Left renal cortex interstitium (tissue), 4 donors: ENCODE data around the gene TRPV2. TPM values are rescaled to one million over a fixed set of nuclear protein-coding genes. Genes with fewer than 3 reads are reported as not detected.
A peak's percentile ranks its signal among the peaks of the same experiment; 100 is the strongest.
"Not testable (repeated sequence)": the region's sequence is repeated elsewhere in the genome, so short reads cannot be mapped to it uniquely, and the experiment has no call there.

Experiments
- DNase-seq, 4 donors: peaks; one replicate each; pipeline ENCODE4 v3.0.0-alpha.2; 2013; ENCODE audit warnings: low read depth in 4 of 4, low spot score in 2 of 4, missing footprints in 1 of 4
- polyA plus RNA-seq, 4 donors: library from polyadenylated mRNA; unstranded; fragments of 120-200 nt; gene quantifications; one replicate each; pipeline ENCODE4 v1.2.1, GENCODE V29; 2013; ENCODE audit not compliant: insufficient read length in 4 of 4

TRPV2 gene, protein sequence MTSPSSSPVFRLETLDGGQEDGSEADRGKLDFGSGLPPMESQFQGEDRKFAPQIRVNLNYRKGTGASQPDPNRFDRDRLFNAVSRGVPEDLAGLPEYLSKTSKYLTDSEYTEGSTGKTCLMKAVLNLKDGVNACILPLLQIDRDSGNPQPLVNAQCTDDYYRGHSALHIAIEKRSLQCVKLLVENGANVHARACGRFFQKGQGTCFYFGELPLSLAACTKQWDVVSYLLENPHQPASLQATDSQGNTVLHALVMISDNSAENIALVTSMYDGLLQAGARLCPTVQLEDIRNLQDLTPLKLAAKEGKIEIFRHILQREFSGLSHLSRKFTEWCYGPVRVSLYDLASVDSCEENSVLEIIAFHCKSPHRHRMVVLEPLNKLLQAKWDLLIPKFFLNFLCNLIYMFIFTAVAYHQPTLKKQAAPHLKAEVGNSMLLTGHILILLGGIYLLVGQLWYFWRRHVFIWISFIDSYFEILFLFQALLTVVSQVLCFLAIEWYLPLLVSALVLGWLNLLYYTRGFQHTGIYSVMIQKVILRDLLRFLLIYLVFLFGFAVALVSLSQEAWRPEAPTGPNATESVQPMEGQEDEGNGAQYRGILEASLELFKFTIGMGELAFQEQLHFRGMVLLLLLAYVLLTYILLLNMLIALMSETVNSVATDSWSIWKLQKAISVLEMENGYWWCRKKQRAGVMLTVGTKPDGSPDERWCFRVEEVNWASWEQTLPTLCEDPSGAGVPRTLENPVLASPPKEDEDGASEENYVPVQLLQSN
- 1 to 10 TPM; 2.5 to 3.4 (median 2.8) TPM for polyA plus RNA-seq

GRCh38 chr17:16415031-16415924 is at the start of gene TRPV2:
TRPV2 (plus strand) TSS chr17:16415571; CDS start chr17:16417669, 2,098 bp downstream.
- no peak for DNase-seq

GRCh38 chr17:16371742-16372141 is 43.6 kb upstream of the TRPV2 start:
- no peak for DNase-seq

DNA sequence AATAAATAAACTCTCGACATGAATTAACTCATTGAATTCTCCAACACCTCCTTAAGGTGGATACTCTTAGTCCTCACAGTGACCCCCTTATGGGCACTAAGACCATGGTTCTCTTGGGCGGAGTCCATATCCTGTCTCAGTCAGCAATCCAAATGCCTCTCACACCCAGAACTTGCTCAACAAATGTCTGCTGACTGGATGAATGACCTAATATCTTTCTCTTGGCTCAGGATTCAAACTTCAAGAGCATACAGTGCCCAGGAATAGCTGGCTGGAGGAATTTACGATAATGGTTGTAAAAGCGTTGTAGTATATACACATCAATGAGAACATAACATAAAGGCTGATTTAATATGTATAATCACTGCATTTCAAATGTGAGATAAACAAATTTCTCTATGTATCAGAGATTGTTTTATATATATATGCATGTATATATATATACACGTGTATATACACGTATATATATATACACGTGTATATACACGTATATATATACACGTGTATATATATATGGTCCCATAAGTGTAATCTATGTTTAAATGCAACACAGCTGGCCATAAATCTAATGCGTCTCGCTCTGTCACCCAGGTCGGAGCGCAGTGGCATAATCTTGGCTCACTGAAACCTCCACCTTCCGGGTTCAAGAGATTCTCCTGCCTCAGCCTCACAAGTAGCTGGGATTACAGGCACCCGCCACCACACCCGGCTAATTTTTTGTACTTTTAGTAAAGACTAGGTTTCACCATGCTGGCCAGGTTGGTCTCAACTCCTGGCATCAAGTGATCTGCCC is 41.0 kb upstream of the TRPV2 start:
- no peak for DNase-seq

DNA sequence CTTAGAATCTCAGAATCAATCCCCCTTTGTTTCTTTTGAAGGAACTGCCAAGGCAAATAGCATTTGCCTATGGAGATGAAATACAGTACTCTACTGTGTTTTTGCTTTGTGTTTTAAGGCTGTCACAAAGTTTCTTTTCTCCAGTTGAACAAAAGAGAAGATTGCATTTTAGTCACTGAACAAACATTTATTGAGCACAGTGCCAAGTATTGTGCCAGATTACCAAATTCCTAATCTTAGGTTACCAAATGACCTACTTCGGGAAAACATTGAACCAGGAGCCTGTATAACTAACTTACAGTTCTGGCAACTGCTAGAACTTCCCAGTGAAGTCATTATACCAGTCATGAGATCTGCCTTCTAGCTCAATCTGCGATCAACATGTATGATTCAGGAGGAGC is 37.4 kb upstream of the TRPV2 start:
- DNase-seq, result no peak

- DNase-seq, result no peak
These were observed 36.6 kb upstream of the TRPV2 start for GRCh38 chr17:16378636-16379282.

DNA sequence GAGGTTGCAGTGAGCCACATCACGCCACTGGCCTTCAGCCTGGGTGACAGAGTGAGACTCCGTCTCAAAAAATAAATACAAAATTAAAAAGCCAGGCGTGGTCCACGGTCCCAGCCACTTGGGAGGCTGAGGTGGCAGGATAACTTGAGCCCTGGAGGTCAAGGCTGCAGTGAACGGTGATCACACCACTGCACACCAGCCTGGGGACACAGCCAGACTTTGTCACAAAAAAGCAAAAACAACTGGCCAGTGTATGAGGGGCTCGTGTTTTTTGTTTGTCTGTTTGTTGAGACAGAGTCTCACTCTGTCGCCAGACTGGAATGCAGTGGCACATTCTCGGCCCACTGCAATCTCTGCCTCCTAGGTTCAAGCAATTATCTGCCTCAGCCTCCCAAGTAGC is 35.7 kb upstream of the TRPV2 start:
- no peak for DNase-seq

DNA sequence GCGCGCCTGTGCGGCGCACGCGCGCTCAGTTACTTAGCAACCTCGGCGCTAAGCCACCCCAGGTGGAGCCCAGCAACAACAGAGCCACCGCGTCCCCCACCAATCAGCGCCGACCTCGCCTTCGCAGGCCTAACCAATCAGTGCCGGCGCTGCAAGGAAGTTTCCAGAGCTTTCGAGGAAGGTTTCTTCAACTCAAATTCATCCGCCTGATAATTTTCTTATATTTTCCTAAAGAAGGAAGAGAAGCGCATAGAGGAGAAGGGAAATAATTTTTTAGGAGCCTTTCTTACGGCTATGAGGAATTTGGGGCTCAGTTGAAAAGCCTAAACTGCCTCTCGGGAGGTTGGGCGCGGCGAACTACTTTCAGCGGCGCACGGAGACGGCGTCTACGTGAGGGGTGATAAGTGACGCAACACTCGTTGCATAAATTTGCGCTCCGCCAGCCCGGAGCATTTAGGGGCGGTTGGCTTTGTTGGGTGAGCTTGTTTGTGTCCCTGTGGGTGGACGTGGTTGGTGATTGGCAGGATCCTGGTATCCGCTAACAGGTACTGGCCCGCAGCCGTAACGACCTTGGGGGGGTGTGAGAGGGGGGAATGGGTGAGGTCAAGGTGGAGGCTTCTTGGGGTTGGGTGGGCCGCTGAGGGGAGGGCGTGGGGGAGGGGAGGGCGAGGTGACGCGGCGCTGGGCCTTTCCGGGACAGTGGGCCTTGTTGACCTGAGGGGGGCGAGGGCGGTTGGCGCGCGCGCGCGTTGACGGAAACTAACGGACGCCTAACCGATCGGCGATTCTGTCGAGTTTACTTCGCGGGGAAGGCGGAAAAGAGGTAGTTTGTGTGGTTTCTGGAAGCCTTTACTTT is 34.5 kb upstream of the TRPV2 start, which contains the start of gene UBB:
Gene UBB (plus strand): TSS at position 452 of the 856 bp plus-strand sequence. CDS start 817 bp downstream, outside the sequence.
- peak; percentile 93 to 98 (median 94) for DNase-seq

DNA sequence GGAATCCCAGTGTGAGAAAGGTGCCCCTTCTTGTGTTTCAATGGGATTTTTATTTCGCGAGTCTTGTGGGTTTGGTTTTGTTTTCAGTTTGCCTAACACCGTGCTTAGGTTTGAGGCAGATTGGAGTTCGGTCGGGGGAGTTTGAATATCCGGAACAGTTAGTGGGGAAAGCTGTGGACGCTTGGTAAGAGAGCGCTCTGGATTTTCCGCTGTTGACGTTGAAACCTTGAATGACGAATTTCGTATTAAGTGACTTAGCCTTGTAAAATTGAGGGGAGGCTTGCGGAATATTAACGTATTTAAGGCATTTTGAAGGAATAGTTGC is 33.9 kb upstream of the TRPV2 start:
- DNase-seq, result no peak

- DNase-seq, result no peak
These were observed 32.2 kb upstream of the TRPV2 start for GRCh38 chr17:16383216-16383615.

GRCh38 chr17:16383772-16384287 is 31.5 kb upstream of the TRPV2 start:
- DNase-seq, result no peak

DNA sequence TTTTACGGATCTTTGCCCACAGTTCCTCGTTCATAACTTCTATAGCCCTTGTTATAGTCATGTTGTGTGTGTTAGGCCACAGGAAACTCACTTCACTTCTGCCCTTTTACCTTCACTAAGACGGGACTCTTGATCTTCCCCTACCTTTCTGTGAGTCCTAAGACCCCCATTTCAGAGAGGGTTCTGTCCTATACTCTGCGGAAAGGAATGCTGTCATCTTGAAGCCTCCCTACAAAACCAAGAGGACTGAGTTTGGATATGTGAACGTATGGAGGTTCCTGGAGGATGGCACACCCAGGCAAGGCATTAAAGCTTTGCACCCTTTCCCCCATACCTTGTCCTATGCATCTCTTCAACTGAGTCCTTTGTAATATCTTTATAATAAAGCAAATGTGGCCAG is 30.8 kb upstream of the TRPV2 start:
- DNase-seq, result no peak

- DNase-seq, result not testable (repeated sequence)
These were observed 29.3 kb upstream of the TRPV2 start for GRCh38 chr17:16386126-16386507.

GRCh38 chr17:16391451-16391850 is 23.9 kb upstream of the TRPV2 start:
- no peak for DNase-seq

GRCh38 chr17:16392491-16392890 is 22.9 kb upstream of the TRPV2 start:
- DNase-seq, result not testable (repeated sequence)

GRCh38 chr17:16395887-16396286 is 19.5 kb upstream of the TRPV2 start:
- not testable (repeated sequence) for DNase-seq

DNA sequence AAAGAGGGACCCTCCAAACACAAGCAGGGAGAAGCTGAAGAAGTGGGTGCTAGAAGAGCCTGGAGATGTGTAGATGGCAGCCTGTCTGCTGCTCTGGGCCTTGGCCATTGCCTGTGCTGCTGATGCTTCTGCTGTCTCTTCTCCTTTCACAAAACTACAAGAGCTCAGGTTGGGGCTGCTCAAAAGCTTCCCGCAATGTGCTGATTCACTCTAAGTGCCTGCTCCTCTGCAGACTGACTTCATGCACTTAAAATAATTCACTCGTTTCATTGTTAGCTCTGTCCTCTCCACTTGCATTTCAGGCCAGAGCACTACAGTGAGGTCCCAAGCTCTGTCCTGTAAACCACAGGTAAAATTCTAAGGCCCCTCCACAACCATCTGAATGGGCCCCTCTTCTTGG is 18.7 kb upstream of the TRPV2 start:
- not testable (repeated sequence) for DNase-seq

DNA sequence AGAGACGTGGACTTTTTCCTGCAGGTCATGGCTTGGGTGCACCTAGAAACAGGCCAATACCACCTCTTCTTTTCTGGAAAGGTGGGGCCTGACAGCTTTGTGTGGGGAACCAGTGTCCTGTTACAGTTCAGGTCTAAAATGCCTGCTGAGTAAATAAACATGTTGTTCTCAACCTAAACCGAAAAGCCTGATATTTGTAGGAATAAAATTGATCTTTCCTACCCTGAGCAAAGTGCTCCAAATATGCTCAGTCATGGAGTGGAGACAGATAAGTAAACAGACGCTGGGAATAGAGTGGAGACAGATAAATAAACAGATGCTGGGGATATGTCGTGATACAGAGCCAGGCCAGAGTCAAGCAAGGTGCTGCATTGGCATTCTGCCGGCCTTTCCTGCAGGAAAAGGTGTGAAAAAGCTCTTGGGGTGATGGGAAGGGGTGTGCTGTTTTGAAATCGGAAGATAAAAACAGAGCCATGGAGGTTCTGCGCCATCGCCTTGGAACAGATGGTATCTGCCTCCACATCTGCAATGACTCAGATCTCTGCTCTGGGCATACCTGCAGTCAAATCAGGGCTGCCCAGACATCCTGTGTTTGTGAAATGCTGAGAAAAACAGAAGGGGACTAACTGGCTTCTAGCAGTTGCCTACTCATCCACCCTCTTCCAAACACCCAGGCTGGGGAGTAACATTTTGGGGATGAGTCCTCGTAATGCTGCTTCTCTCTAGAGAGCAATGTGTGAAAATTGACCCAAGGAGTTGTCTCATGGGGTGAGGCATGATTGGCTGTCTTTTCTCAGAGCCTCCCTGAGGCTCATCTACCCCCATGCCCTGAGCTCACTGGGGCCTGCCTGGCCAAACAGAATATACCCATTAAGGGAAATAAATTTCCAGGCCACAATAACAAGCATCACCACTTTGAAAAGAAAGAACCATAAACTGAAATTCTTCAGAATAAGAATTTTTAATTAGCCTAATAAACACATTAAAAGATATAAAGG is 16.8 kb upstream of the TRPV2 start:
- DNase-seq, result no peak
